ENCODE measurements around the gene CLPTM1L.
A peak's percentile ranks its signal among the peaks of the same experiment; 100 is the strongest.
"Not testable (repeated sequence)": the region's sequence is repeated elsewhere in the genome, so short reads cannot be mapped to it uniquely, and the experiment has no call there.

CLPTM1L gene

GRCh38 chr5:1311439-1312055 is 33.4 kb downstream of the CLPTM1L start:
- no peak for DNase-seq

GRCh38 chr5:1310118-1310517 is 34.8 kb downstream of the CLPTM1L start:
- no peak for DNase-seq

GRCh38 chr5:1304033-1304432 is 40.9 kb downstream of the CLPTM1L start:
- peak; percentile 15 for DNase-seq

GRCh38 chr5:1302258-1302657 is 42.6 kb downstream of the CLPTM1L start:
- DNase-seq, result no peak

GRCh38 chr5:1300581-1301083 is 44.3 kb downstream of the CLPTM1L start:
- DNase-seq, result no peak

GRCh38 chr5:1299961-1300360 is 44.9 kb downstream of the CLPTM1L start:
- no peak for DNase-seq

- no peak for DNase-seq
Measured at GRCh38 chr5:1299511-1299850, 45.4 kb downstream of the CLPTM1L start.

GRCh38 chr5:1298723-1299510 is 46.0 kb downstream of the CLPTM1L start:
- no peak for DNase-seq

- no peak for DNase-seq
Measured at GRCh38 chr5:1298067-1298551, 46.8 kb downstream of the CLPTM1L start.

GRCh38 chr5:1297243-1297642 is 47.7 kb downstream of the CLPTM1L start:
- DNase-seq, result no peak

GRCh38 chr5:1295650-1296037 is 49.3 kb downstream of the CLPTM1L start:
- no peak for DNase-seq

- no peak for DNase-seq
Measured at GRCh38 chr5:1294835-1295649, 49.9 kb downstream of the CLPTM1L start, which contains the start of gene TERT. Gene TERT, minus strand, starts transcription at chr5:1295068. Its CDS starts 79 bp downstream, at chr5:1294989.

- DNase-seq, result no peak
Measured at GRCh38 chr5:1294206-1294834, 50.6 kb downstream of the CLPTM1L start.

- no peak for DNase-seq
Measured at GRCh38 chr5:1293416-1294205, 51.3 kb downstream of the CLPTM1L start.

- DNase-seq, result no peak
Measured at GRCh38 chr5:1292846-1293415, 52.0 kb downstream of the CLPTM1L start.

- no peak for DNase-seq
Measured at GRCh38 chr5:1292139-1292538, 52.8 kb downstream of the CLPTM1L start.

- DNase-seq, result no peak
Measured at GRCh38 chr5:1291611-1292080, 53.3 kb downstream of the CLPTM1L start.

GRCh38 chr5:1290956-1291355 is 53.9 kb downstream of the CLPTM1L start:
- DNase-seq, result not testable (repeated sequence)

GRCh38 chr5:1289559-1289958 is 55.3 kb downstream of the CLPTM1L start:
- DNase-seq, result not testable (repeated sequence)

- no peak for DNase-seq
Measured at GRCh38 chr5:1288439-1289335, 56.2 kb downstream of the CLPTM1L start.

Measured in SIG-M5 (cell line).